K562 (cell line): ENCODE measurements around the gene SYNCRIP. TPM values are rescaled to one million over a fixed set of nuclear protein-coding genes. Genes with fewer than 3 reads are reported as not detected.

ENCODE experiments used
- ATAC-seq: fragments of 200-7000 bp; cut with Tn5 transposase; 3 replicates; pipeline ENCODE4 v1.9.1; 2020; ENCODE audit warnings: moderate library complexity
- BruUV-seq: library from RNA; stranded (reverse); fragments of 400-500 nt; replicated peaks from 2 replicates; lab custom pipeline; 2021; lab: Mats Ljungman, UMichigan
- CTCF ChIA-PET: fragments of 300-600 bp; formaldehyde crosslinking; extraction: SDS; loops from one replicate; lab custom pipeline; 2021; ENCODE audit warnings: low intra/inter-chr PET ratio; lab: Yijun Ruan, JAX
- POLR2A ChIA-PET: fragments of 300-600, 350-650 bp; sonication (Branson Sonifier 250); formaldehyde crosslinking; extraction: SDS; loops from one replicate; lab custom pipeline; 2021; ENCODE audit warnings: antibody characterized with exemption, inconsistent platforms; lab: Yijun Ruan, JAX
- DNase-seq, 4 experiments: peaks; one replicate each; pipeline versions ENCODE4 v3.0.0 to v3.0.0-alpha.2; 2011 to 2018; ENCODE audit warnings: low spot score in 3 of 4, mixed read lengths in 3 of 4; ENCODE audit errors: extremely low read depth in 1 of 4
- FAIRE-seq: peaks from 2 replicates; lab custom pipeline; 2011; peaks lifted over from hg19 to GRCh38; lab: Jason Lieb, UNC
- H2AFZ ChIP-seq: 2 replicates; pipeline ENCODE4 v1.6.0; 2011; ENCODE audit warnings: low read depth, low read length, control low read depth, inconsistent platforms
- H3K27ac ChIP-seq: fragments of 200-600 bp; 3 replicates; pipeline ENCODE4 v1.8.0; 2011; ENCODE audit warnings: low read depth, mild to moderate bottlenecking, control low read depth, inconsistent platforms, low read length, moderate library complexity, mixed read lengths; ENCODE audit errors: extremely low read depth
- H3K27me3 ChIP-seq, 2 experiments: fragments of 300-600 bp in 1 of 2; 2 replicates in 1 of 2; 3 replicates in 1 of 2; pipeline versions ENCODE4 v1.6.0 to v1.8.0; 2011; ENCODE audit warnings: inconsistent platforms in 2 of 2, low read length in 2 of 2, mild to moderate bottlenecking in 1 of 2, mixed read lengths in 1 of 2, moderate library complexity in 1 of 2; ENCODE audit not compliant: control insufficient read depth in 2 of 2, insufficient read depth in 2 of 2
- H3K36me3 ChIP-seq: fragments of 300-600 bp; 3 replicates; pipeline ENCODE4 v1.8.0; 2011; ENCODE audit warnings: mild to moderate bottlenecking, low read length, inconsistent platforms; ENCODE audit not compliant: control insufficient read depth, insufficient read depth
- H3K4me1 ChIP-seq, 2 experiments: fragments of 200-600 bp in 1 of 2; replicated peaks in 1 of 2; 2 replicates in 1 of 2; 3 replicates in 1 of 2; pipeline versions ENCODE4 v1.5.1 to v1.8.0; 2011; ENCODE audit warnings: inconsistent platforms in 2 of 2, low read length in 2 of 2, mild to moderate bottlenecking in 1 of 2, mixed read lengths in 1 of 2, moderate library complexity in 1 of 2; ENCODE audit not compliant: control insufficient read depth in 2 of 2, insufficient read depth in 2 of 2
- H3K4me2 ChIP-seq: 2 replicates; pipeline ENCODE4 v1.6.1; 2011; ENCODE audit warnings: low read length, control low read depth, inconsistent platforms, mixed read lengths; ENCODE audit not compliant: insufficient read depth
- H3K4me3 ChIP-seq: fragments of 200-600 bp; sonication (generic), shearing (Covaris generic); 2 replicates; pipeline ENCODE4 v1.5.1; 2016; ENCODE audit warnings: control low read depth, inconsistent platforms
- H3K79me2 ChIP-seq: fragments of 200-600 bp; 3 replicates; pipeline ENCODE4 v1.8.0; 2011; ENCODE audit warnings: low read length, inconsistent platforms; ENCODE audit not compliant: control insufficient read depth, insufficient read depth
- H3K9ac ChIP-seq, 2 experiments: 2 replicates each; pipeline versions ENCODE4 v1.6.0 to v1.6.1; 2011; ENCODE audit warnings: low read depth in 2 of 2, low read length in 2 of 2, control low read depth in 1 of 2, inconsistent platforms in 1 of 2, mild to moderate bottlenecking in 1 of 2, mixed read lengths in 1 of 2; ENCODE audit not compliant: insufficient read depth in 1 of 2
- H3K9me1 ChIP-seq: one replicate; pipeline ENCODE4 v1.6.0; 2011; ENCODE audit warnings: inconsistent platforms, mild to moderate bottlenecking, low read length, moderate library complexity; ENCODE audit not compliant: control insufficient read depth, insufficient read depth
- H3K9me3 ChIP-seq: replicated peaks from 2 replicates; pipeline ENCODE4 v1.5.1; 2011; ENCODE audit warnings: low read depth, low read length, inconsistent platforms; ENCODE audit not compliant: control insufficient read depth, insufficient read depth
- H4K20me1 ChIP-seq: replicated peaks from 2 replicates; pipeline ENCODE4 v1.6.1; 2011; ENCODE audit warnings: low read length, inconsistent platforms, mixed read lengths; ENCODE audit not compliant: control insufficient read depth, insufficient read depth
- ARHGAP35 ChIP-seq: fragments of 450-650 bp; IDR thresholded peaks from 2 replicates; pipeline ENCODE4 v1.6.1; 2018; ENCODE audit not compliant: partially characterized antibody
- CAMTA2 ChIP-seq: fragments of 250-450 bp; sonication (Bioruptor Pico); conservative IDR thresholded peaks from 2 replicates; pipeline ENCODE4 v1.5.1; 2022
- ETV1 ChIP-seq: fragments of 450-650 bp; conservative IDR thresholded peaks from 2 replicates; pipeline ENCODE4 v1.6.1; 2016; ENCODE audit warnings: missing genetic modification characterization, control low read depth, low read depth, missing compliant biosample characterization
- KLF1 ChIP-seq: fragments of 450-650 bp; IDR thresholded peaks from 2 replicates; pipeline ENCODE4 v1.6.1; 2016; ENCODE audit warnings: missing genetic modification characterization, missing compliant biosample characterization
- MCM7 ChIP-seq, 2 experiments: fragments of 450-650 bp; IDR thresholded peaks; 2 replicates each; pipeline ENCODE4 v1.6.1; 2016 to 2018
- SMAD3 ChIP-seq: fragments of 450-650 bp; formaldehyde crosslinking; conservative IDR thresholded peaks from 2 replicates; pipeline ENCODE4 v1.4.0; 2020; ENCODE audit warnings: mild to moderate bottlenecking
- SOX6 ChIP-seq: fragments of 450-650 bp; IDR thresholded peaks from 2 replicates; pipeline ENCODE4 v1.6.1; 2014; ENCODE audit warnings: mild to moderate bottlenecking
- SRF ChIP-seq, 2 experiments: fragments of 250-450, 450-650 bp in 1 of 2; sonication (Bioruptor Pico) in 1 of 2; sonication (generic) in 1 of 2; formaldehyde crosslinking; IDR thresholded peaks; 2 replicates each; pipeline versions ENCODE4 v1.5.0 to v1.5.1; 2020 to 2022; ENCODE audit warnings: mild to moderate bottlenecking in 1 of 2, missing genetic modification reagents in 1 of 2
- SUPT5H ChIP-seq: fragments of 450-650 bp; IDR thresholded peaks from 2 replicates; pipeline ENCODE4 v1.6.1; 2016
- TEAD1 ChIP-seq, 2 experiments: fragments of 450-650 bp in 1 of 2; sonication (generic) in 1 of 2; formaldehyde crosslinking; IDR thresholded peaks; 2 replicates each; pipeline versions ENCODE4 v1.4.0 to v1.8.0; 2020 to 2022; ENCODE audit warnings: mild to moderate bottlenecking in 2 of 2, missing genetic modification reagents in 1 of 2
- TGIF2 ChIP-seq: sonication (generic); formaldehyde crosslinking; IDR thresholded peaks from 2 replicates; pipeline ENCODE4 v1.8.1; 2022; ENCODE audit warnings: mild to moderate bottlenecking, missing genetic modification reagents, moderate library complexity
- ZNF589 ChIP-seq: fragments of 200-800 bp; sonication (Bioruptor generic); IDR thresholded peaks from 2 replicates; pipeline ENCODE4 v1.6.1; 2016; ENCODE audit warnings: low read depth, missing genetic modification characterization, missing compliant biosample characterization
- WGBS: fragments of 100-300 bp; shearing (Covaris generic); methylation state at CpG from one replicate; pipeline ENCODE4 v1.1.6; 2016; ENCODE audit warnings: low coverage, mixed read lengths; ENCODE audit not compliant: insufficient coverage; ENCODE audit errors: missing lambda C conversion rate; 5-methylcytosine and 5-hydroxymethylcytosine counted together
- in situ Hi-C: fragments of 300-500 bp; cut with MboI; formaldehyde crosslinking; loops from 4 replicates; pipeline ENCODE4 v1.15.0; 2018; ENCODE audit warnings: inconsistent platforms, mixed read lengths
- intact Hi-C: fragments of 100-400 bp; cut with micrococcal nuclease; formaldehyde crosslinking; loops from 2 replicates; pipeline ENCODE4 v1.14.2; 2022
- polyA plus RNA-seq, 8 experiments: library from polyadenylated mRNA; depleted of rRNA in 4 of 8; stranded (reverse) in 5 of 8; unstranded in 3 of 8; fragments of >200 nt; fragmentation: Nextera tagmentation in 2 of 8; fragmentation: Illumina TruSeq in 1 of 8; extraction: Ambion mirVana in 2 of 8; extraction: Trizol in 1 of 8; gene quantifications; 2 replicates each; pipeline versions ENCODE4 v1.2.1 to v1.2.3, GENCODE V29; 2011 to 2014; ENCODE audit warnings: inconsistent platforms in 1 of 8, missing spikeins in 1 of 8
- total RNA-seq, 7 experiments: library from RNA; depleted of rRNA in 6 of 7; stranded (reverse); fragments of >200 nt in 6 of 7; fragmentation: Illumina TruSeq in 2 of 7; extraction: Trizol in 2 of 7; gene quantifications; 2 replicates each; pipeline versions ENCODE4 v1.2.1 to v1.2.3, GENCODE V29; 2011 to 2021; ENCODE audit warnings: low replicate concordance in 1 of 7
- TF ChIP-seq, protein P1 (sequence below): fragments of 250-450 bp; sonication (Bioruptor Pico); IDR thresholded peaks from 2 replicates; pipeline ENCODE4 v1.8.0; 2021; ENCODE audit warnings: borderline replicate concordance, mild to moderate bottlenecking, moderate library complexity; ENCODE audit not compliant: poor library complexity, severe bottlenecking
- TF ChIP-seq, protein P2 (sequence below), 2 experiments: fragments of 450-650 bp in 1 of 2; IDR thresholded peaks; 2 replicates each; pipeline ENCODE4 v1.6.1; 2011 to 2017; ENCODE audit warnings: low read depth in 2 of 2, antibody characterized with exemption in 1 of 2, borderline replicate concordance in 1 of 2, low read length in 1 of 2, mild to moderate bottlenecking in 1 of 2, mixed read lengths in 1 of 2; ENCODE audit not compliant: control insufficient read depth in 1 of 2

Gene SYNCRIP
- total and polyA plus RNA-seq, 9 of the 15 experiments (the other 6 are each of a cell fraction or from before 2014, with no cell fraction given) = 46.5 to 295 (median 140) TPM

DNA sequence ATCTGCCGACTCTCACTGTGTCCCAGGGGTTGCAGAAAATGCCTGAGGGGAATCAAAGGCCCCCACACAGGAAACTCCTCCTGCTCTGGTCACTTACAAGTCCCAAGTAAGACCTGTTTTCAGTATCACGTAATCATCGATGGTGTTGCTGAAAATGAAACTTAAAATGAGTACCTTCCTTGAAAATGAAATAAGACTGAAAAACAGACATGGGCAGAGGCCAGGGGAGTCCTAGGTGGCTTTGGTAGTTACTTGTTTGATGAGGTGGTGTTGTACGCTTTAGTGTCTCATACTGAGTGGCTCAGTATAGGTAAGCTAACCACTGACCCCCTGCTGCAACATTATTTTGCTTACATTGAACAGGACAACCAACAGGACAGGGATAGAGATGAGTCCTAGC, 43.0 kb upstream of the SYNCRIP start (continued):
- TF ChIP-seq, protein P1, sequence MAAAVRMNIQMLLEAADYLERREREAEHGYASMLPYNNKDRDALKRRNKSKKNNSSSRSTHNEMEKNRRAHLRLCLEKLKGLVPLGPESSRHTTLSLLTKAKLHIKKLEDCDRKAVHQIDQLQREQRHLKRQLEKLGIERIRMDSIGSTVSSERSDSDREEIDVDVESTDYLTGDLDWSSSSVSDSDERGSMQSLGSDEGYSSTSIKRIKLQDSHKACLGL (CRISPR knock-in tag) = no peak
- TF ChIP-seq SRF (CRISPR knock-in tag; IDR thresholded peaks at IDR 0.05) (no peak), SOX6 (no peak), ARHGAP35 (no peak), MCM7 (IDR thresholded peaks at IDR 0.05) (no peak), TEAD1 (CRISPR knock-in tag; IDR thresholded peaks at IDR 0.05) (no peak), TGIF2 (CRISPR knock-in tag) (no peak)
- TF ChIP-seq, all 486 proteins: peak for 0

DNA sequence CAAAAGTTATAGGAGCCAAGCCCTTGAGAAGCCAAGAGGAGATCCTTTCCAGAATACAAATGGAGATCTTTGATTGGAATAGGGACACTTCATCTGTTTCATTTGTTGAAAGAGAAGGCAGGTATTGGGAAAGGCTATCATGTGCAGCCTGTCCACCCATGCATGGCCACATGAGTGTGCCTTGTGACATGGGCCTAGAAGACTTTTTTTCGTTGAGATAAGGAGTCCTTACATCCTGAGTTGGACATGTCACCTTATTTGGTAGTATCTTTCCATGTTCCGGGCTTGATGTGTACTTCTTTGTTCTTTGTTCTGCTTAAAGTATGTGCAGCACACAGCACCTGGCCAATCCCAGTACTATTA, 42.1 kb upstream of the SYNCRIP start:
- H2AFZ ChIP-seq = no peak overlapping the region
- DNase-seq (no peak), FAIRE-seq (no peak), ATAC-seq (peak; percentile 42)
- H3K4me3 ChIP-seq = no peak overlapping the region
- intact Hi-C loops = no loop called here
- WGBS = 35% methylated on average over 2 of the region's 2 CpGs
- no TSS peak for BruUV-seq
- no peak overlapping the region for H3K4me2 ChIP-seq
- H3K9ac ChIP-seq = no peak overlapping the region
- H3K9me1 ChIP-seq = no peaks in the 10 kb centered on the region
- H4K20me1 ChIP-seq = no peaks in the 10 kb centered on the region
- no peaks in the 10 kb centered on the region for H3K36me3 ChIP-seq
- ChIA-PET POLR2A (no interaction called here), CTCF (no interaction called here)
- peaks cover 0 to 1% of the 10 kb centered on the region in 2 experiments; a peak in 1 of 5 replicates for H3K27me3 ChIP-seq
- peak in 1 of 2 experiments; percentile 70; a peak in 1 of 4 replicates for TF ChIP-seq SRF (CRISPR knock-in tag; IDR thresholded peaks at IDR 0.05)
- no peak for TF ChIP-seq SMAD3 (CRISPR knock-in tag)
- TF ChIP-seq CAMTA2 = no peak
- TF ChIP-seq SUPT5H = no peak
- no peak for TF ChIP-seq KLF1 (tag)
- TF ChIP-seq ZNF589 (CRISPR knock-in tag) = 0 out of 2 replicates have a peak, but pooled peaks have one; percentile 51
- peak; percentile 69; the same call in 1 of the 2 replicates for TF ChIP-seq ETV1 (tag)
- TF ChIP-seq, protein P2, sequence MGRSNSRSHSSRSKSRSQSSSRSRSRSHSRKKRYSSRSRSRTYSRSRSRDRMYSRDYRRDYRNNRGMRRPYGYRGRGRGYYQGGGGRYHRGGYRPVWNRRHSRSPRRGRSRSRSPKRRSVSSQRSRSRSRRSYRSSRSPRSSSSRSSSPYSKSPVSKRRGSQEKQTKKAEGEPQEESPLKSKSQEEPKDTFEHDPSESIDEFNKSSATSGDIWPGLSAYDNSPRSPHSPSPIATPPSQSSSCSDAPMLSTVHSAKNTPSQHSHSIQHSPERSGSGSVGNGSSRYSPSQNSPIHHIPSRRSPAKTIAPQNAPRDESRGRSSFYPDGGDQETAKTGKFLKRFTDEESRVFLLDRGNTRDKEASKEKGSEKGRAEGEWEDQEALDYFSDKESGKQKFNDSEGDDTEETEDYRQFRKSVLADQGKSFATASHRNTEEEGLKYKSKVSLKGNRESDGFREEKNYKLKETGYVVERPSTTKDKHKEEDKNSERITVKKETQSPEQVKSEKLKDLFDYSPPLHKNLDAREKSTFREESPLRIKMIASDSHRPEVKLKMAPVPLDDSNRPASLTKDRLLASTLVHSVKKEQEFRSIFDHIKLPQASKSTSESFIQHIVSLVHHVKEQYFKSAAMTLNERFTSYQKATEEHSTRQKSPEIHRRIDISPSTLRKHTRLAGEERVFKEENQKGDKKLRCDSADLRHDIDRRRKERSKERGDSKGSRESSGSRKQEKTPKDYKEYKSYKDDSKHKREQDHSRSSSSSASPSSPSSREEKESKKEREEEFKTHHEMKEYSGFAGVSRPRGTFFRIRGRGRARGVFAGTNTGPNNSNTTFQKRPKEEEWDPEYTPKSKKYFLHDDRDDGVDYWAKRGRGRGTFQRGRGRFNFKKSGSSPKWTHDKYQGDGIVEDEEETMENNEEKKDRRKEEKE (IDR thresholded peaks at IDR 0.05; ENCODE audit: borderline replicate concordance in 1 of 2, control insufficient read depth in 1 of 2, low read depth in 2 of 2, low read length in 1 of 2) = no peak
- no peaks in the 10 kb centered on the region for H3K9me3 ChIP-seq
- H3K27ac ChIP-seq = no peak overlapping the region
- H3K4me1 ChIP-seq = no peaks in the 10 kb centered on the region; a peak in 2 of 5 replicates
- in situ Hi-C loops = no loop called here
- H3K79me2 ChIP-seq = peaks cover 17% of the 10 kb centered on the region
